OCI-LY7 (cell line): ENCODE data around the gene HOOK2.

Experiments used
- CTCF ChIP-seq: fragments of 200-600 bp; sonication (generic); conservative IDR thresholded peaks from 2 replicates; pipeline ENCODE4 v1.5.1; 2014; ENCODE audit warnings: mild to moderate bottlenecking, antibody characterized with exemption, low read length, moderate library complexity, mixed read lengths
- EZH2phosphoT487 ChIP-seq: fragments of 200-600 bp; sonication (generic); IDR thresholded peaks from 2 replicates; pipeline ENCODE4 v1.6.1; 2018; ENCODE audit warnings: low read depth, borderline replicate concordance, mild to moderate bottlenecking, mixed run types, antibody characterized with exemption, low read length, moderate library complexity, mixed read lengths

DNA sequence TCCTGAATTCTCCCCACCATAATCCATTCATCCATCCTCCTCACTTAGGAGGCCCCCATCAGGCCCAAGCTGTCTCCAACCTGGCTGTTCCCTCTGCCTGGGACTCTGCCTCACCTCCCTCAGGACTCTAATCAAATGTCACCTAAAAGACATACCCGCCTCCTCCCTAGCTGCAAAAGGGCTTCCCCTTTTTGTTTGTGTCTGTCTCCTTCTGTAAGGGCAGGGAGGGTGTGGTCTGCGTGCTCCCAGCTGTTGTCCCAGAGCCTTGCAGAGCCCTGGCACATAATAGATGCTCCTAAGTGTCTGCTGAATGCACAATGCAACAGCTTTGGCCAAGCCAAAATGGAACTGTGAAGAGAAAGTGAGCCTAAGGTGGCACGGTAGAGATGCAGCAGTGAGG lies 45.3 kb downstream of the HOOK2 start:
- TF ChIP-seq CTCF (no peak), EZH2phosphoT487 (no peak)
